Activated CD8-positive, alpha-beta T cell treated with anti-CD3 and anti-CD28 coated beads for 36 hours (primary cell): Measurements from ENCODE around the gene LRRC45. TPM values are rescaled to one million over a fixed set of nuclear protein-coding genes. Genes with fewer than 3 reads are reported as not detected.

ENCODE experiments used
- ATAC-seq: fragments of 200-7000 bp; cut with Tn5 transposase; one replicate; pipeline ENCODE4 v1.10.0; 2021; ENCODE audit warnings: mild to moderate bottlenecking, moderate library complexity
- CTCF ChIA-PET: fragments of 350-600 bp; sonication (Branson Sonifier 250); formaldehyde crosslinking; loops from one replicate; lab custom pipeline; 2021; ENCODE audit warnings: antibody characterized with exemption; lab: Charles Lee
- POLR2A ChIA-PET: fragments of 350-600 bp; sonication (Branson Sonifier 250); formaldehyde crosslinking; loops from one replicate; lab custom pipeline; 2021; ENCODE audit warnings: antibody characterized with exemption; lab: Charles Lee
- DNase-seq: peaks from one replicate; pipeline ENCODE4 v3.0.0-alpha.2; 2020
- H3K27ac Mint-ChIP-seq: one replicate; pipeline ENCODE4 v1.8.0; 2021; ENCODE audit warnings: mild to moderate bottlenecking, mixed read lengths
- H3K27me3 Mint-ChIP-seq: one replicate; pipeline ENCODE4 v1.8.0; 2021; ENCODE audit warnings: mixed read lengths
- H3K36me3 Mint-ChIP-seq: one replicate; pipeline ENCODE4 v1.8.0; 2021; ENCODE audit warnings: low read depth, mixed read lengths
- H3K4me1 Mint-ChIP-seq: one replicate; pipeline ENCODE4 v1.8.0; 2021; ENCODE audit warnings: low read depth, mixed read lengths
- H3K4me3 Mint-ChIP-seq: one replicate; pipeline ENCODE4 v1.8.0; 2021; ENCODE audit warnings: mild to moderate bottlenecking, moderate library complexity, mixed read lengths
- H3K9me3 Mint-ChIP-seq: one replicate; pipeline ENCODE4 v1.8.0; 2021; ENCODE audit warnings: mixed read lengths
- intact Hi-C: fragments of 100-400 bp; cut with micrococcal nuclease; formaldehyde crosslinking; loops from one replicate; pipeline ENCODE4 v1.10.0; 2022
- total RNA-seq, 2 experiments: library from RNA; stranded (reverse); gene quantifications; one replicate each; pipeline ENCODE4 v1.2.3, GENCODE V29; 2021
- TF ChIP-seq, protein P1 (sequence below): fragments of 200-600 bp; IDR thresholded peaks from one replicate; pipeline ENCODE4 v1.8.0; 2022; ENCODE audit warnings: antibody characterized with exemption, mild to moderate bottlenecking

LRRC45 gene
- total RNA-seq, 2 experiments from 2014 or later, result 12.9 TPM

GRCh38 chr17:82055965-82056728 is 33.0 kb downstream of the LRRC45 start:
- no peaks in the 10 kb centered on the region for H3K27me3 Mint-ChIP-seq
- TF ChIP-seq, protein P1, sequence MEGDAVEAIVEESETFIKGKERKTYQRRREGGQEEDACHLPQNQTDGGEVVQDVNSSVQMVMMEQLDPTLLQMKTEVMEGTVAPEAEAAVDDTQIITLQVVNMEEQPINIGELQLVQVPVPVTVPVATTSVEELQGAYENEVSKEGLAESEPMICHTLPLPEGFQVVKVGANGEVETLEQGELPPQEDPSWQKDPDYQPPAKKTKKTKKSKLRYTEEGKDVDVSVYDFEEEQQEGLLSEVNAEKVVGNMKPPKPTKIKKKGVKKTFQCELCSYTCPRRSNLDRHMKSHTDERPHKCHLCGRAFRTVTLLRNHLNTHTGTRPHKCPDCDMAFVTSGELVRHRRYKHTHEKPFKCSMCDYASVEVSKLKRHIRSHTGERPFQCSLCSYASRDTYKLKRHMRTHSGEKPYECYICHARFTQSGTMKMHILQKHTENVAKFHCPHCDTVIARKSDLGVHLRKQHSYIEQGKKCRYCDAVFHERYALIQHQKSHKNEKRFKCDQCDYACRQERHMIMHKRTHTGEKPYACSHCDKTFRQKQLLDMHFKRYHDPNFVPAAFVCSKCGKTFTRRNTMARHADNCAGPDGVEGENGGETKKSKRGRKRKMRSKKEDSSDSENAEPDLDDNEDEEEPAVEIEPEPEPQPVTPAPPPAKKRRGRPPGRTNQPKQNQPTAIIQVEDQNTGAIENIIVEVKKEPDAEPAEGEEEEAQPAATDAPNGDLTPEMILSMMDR, result no peak
- ChIA-PET POLR2A (interaction anchor here (0.6 to 9.3 kb wide), 7 partner anchors 8 to 42 kb away, joined by 3 to 98 read pairs (median 4); partner anchors contain the start of gene DUS1L), CTCF (interaction anchor here (1.3 kb wide), 1 partner anchor 26 kb away, joined by 4 read pairs; no protein-coding TSS in a partner anchor)
- intact Hi-C loops, result no loop called here
- H3K27ac Mint-ChIP-seq, result no peak overlapping the region
- no peaks in the 10 kb centered on the region for H3K9me3 Mint-ChIP-seq
- peaks cover 10% of the 10 kb centered on the region for H3K4me1 Mint-ChIP-seq
- DNase-seq (no peak), ATAC-seq (no peak)
- peaks cover 3% of the 10 kb centered on the region for H3K36me3 Mint-ChIP-seq
- H3K4me3 Mint-ChIP-seq, result no peak overlapping the region

DNA sequence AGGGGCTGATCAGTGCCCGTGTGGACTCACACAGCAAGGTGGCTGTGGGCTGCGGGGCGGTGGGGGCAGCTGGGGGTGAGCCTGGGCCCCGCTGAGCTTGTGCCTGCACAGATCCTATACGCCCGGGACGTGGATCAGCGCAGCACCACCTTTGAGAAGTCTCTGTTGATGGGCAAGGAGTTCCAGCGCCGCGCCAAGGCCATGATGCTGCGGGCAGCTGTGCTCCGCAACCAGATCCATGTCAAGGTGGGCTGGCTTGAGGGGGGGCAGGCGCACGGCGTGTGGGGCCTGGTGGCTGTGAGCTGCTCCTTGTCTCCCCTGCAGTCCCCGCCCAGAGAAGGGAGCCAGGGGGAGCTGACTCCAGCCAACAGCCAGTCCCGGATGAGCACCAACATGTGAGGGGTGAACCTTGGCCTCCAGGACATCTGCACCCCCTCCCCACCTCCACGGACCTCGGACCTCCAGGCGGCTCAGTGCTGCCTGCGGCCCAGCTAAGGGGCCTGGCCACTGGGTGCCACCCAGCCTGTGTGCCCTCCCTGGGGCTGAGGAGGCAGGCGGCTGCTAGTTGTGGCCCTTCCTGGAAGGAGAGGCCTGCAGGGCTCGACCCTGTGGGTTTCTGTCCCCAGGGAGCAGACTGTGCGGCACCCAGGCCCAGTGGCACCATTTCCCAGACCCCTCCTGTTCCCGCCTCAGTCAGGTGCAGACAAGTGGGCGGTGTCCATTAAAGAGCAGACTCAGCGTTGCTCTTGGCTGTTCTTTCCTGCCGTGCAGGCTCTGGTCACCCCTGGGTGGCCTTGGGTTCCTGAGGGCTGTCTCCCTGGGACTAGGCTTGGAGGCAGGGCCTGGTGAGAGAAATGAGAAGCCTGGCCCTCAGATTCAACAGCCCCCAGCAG is 33.9 kb downstream of the LRRC45 start:
- Mint-ChIP-seq H3K4me3 (no peak overlapping the region), H3K27ac (no peak overlapping the region), H3K9me3 (no peaks in the 10 kb centered on the region), H3K4me1 (peaks cover 10% of the 10 kb centered on the region), H3K36me3 (peaks cover 3% of the 10 kb centered on the region), H3K27me3 (no peaks in the 10 kb centered on the region)
- ChIA-PET POLR2A (interaction anchor here (0.6 to 9.3 kb wide), 5 partner anchors 7 to 39 kb away, joined by 3 to 98 read pairs (median 4); partner anchors contain the start of gene DUS1L), CTCF (interaction anchor here (1.3 kb wide), 1 partner anchor 27 kb away, joined by 4 read pairs; no protein-coding TSS in a partner anchor)
- TF ChIP-seq, protein P1, result no peak
- intact Hi-C loops, result no loop called here
- no peak for DNase-seq
- no peak for ATAC-seq

- H3K9me3 Mint-ChIP-seq, result no peaks in the 10 kb centered on the region
- TF ChIP-seq, protein P1, result no peak
- intact Hi-C loops, result no loop called here
- peaks cover 5% of the 10 kb centered on the region for H3K4me1 Mint-ChIP-seq
- H3K27me3 Mint-ChIP-seq, result no peaks in the 10 kb centered on the region
- H3K4me3 Mint-ChIP-seq, result no peak overlapping the region
- CTCF ChIA-PET, result no interaction called here
- DNase-seq, result no peak
- ATAC-seq, result no peak
- peaks cover 3% of the 10 kb centered on the region for H3K36me3 Mint-ChIP-seq
- no peak overlapping the region for H3K27ac Mint-ChIP-seq
- POLR2A ChIA-PET, result interaction anchor here (0.7 to 0.9 kb wide), 2 partner anchors 29 to 166 kb away, joined by 3 read pairs; no protein-coding TSS in a partner anchor
These were observed 35.2 kb downstream of the LRRC45 start for GRCh38 chr17:82058230-82058854.

DNA sequence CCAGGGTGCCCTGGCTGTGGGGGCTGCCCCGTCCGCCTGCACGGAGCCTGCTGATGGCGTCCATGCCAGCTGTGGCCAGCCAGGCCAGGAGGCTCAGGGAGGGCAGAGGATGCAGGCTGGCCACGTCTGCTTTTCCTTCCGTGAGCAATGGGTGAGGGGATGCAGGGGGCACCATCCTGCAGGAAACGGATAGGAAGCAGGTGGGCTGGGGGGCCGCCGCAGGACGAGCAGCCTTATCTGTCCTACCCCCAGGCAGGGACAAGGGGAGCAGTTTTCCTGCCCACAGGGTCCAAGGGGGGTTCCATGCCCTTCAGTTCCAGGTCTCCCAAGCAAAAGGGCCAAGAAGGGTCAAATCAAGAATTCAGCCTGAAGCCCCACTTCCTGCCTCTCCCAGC is 35.7 kb downstream of the LRRC45 start:
- TF ChIP-seq, protein P1, result no peak
- peaks cover 3% of the 10 kb centered on the region for H3K4me1 Mint-ChIP-seq
- ChIA-PET POLR2A (interaction anchor here (0.7 to 1.9 kb wide), 5 partner anchors 10 to 166 kb away, joined by 3 to 4 read pairs (median 3); partner anchors contain the start of gene FASN), CTCF (interaction anchor here (2.2 kb wide), 1 partner anchor 29 kb away, joined by 5 read pairs; no protein-coding TSS in a partner anchor)
- H3K4me3 Mint-ChIP-seq, result no peak overlapping the region
- no peaks in the 10 kb centered on the region for H3K27me3 Mint-ChIP-seq
- H3K27ac Mint-ChIP-seq, result no peak overlapping the region
- DNase-seq (no peak), ATAC-seq (no peak)
- H3K9me3 Mint-ChIP-seq, result no peaks in the 10 kb centered on the region
- intact Hi-C loops, result no loop called here
- peaks cover 3% of the 10 kb centered on the region for H3K36me3 Mint-ChIP-seq
